Measurements from ENCODE around the gene PPP3CA. TPM values are rescaled to one million over a fixed set of nuclear protein-coding genes. Genes with fewer than 3 reads are reported as not detected.

Gene PPP3CA
- total and polyA plus RNA-seq, 2 experiments from 2014 or later: 42.3 to 42.8 TPM

DNA sequence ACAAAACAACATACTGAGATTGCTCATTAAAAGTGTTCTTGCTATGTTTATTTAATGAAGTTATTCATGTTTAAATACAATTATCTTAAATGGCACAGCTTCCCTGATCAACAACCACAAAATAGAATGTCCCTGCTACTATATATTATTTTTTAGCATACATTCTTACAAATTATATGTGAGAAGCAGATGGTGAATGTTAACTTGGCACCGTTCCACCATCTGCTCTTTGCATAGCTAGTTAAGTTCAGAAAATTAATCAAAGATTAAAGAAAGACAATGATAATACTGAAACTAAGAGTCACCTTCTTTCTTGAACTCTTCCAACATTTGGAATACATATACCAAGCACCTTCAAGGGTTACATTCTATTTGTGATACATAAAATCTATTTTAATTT lies 94.2 kb downstream of the PPP3CA start:
- TF ChIP-seq EZH2 (IDR thresholded peaks at IDR 0.05; ENCODE audit: insufficient read depth, poor library complexity, severe bottlenecking) (no peak), EZH2phosphoT487 (IDR thresholded peaks at IDR 0.05; ENCODE audit: insufficient read depth, low read depth) (no peak)
- in situ Hi-C loops (cut with MboI): no loop called here
- Histone ChIP-seq H3F3A (ENCODE audit: insufficient read depth) (no peaks in the 10 kb centered on the region), H2AFZ (no peak overlapping the region), H3K27ac (no peak overlapping the region), H3K4me1 (ENCODE audit: insufficient read depth) (no peaks in the 10 kb centered on the region; the same call in 1 of the 2 replicates), H3K27me3 (replicated peaks; ENCODE audit: insufficient read depth) (no peaks in the 10 kb centered on the region), H3K36me3 (ENCODE audit: low read depth) (no peaks in the 10 kb centered on the region), H3K9me2 (ENCODE audit: insufficient read depth) (no peaks in the 10 kb centered on the region), H3K4me2 (ENCODE audit: unreplicated experiment) (no peak overlapping the region), H3K79me2 (ENCODE audit: insufficient read depth) (peaks cover 96% of the 10 kb centered on the region), H3K4me3 (no peak overlapping the region), H4K20me1 (ENCODE audit: insufficient read depth) (no peaks in the 10 kb centered on the region; the same call in 1 of the 2 replicates), H3K9ac (no peak overlapping the region), H3K9me3 (ENCODE audit: low read depth) (no peaks in the 10 kb centered on the region)
- 5 to 10% methylated on average over 1 of the region's 1 CpG for WGBS, 2 experiments (ENCODE audit: low coverage in 1 of 2, low lambda C conversion rate in 2 of 2, missing lambda C conversion rate in 2 of 2)
- DNase-seq: no peak

DNA sequence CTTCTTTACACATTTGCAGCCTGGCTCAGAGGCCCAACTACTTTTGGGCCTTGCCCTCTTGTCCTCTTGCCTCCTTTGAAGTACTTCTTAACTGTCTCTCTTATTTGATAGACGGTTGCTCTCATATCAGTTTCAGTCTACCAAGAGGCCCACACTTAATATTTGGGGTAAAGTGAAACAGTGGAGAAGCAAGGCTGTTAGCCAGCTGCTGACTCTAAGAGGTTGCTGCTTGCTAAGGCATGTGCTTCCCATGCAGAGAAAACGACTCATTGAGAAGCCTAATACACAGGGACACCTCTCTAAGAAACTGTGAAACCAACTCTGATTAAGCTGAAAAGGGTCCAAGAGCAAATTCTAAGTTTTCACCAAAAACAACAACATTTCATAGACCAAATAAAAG lies 94.6 kb downstream of the PPP3CA start:
- Histone ChIP-seq H3F3A (ENCODE audit: insufficient read depth) (no peaks in the 10 kb centered on the region), H4K20me1 (ENCODE audit: insufficient read depth) (no peaks in the 10 kb centered on the region; the same call in 1 of the 2 replicates), H3K36me3 (ENCODE audit: low read depth) (no peaks in the 10 kb centered on the region), H3K79me2 (ENCODE audit: insufficient read depth) (peaks cover 96% of the 10 kb centered on the region), H3K27me3 (replicated peaks; ENCODE audit: insufficient read depth) (no peaks in the 10 kb centered on the region), H3K9ac (no peak overlapping the region), H3K4me1 (ENCODE audit: insufficient read depth) (no peaks in the 10 kb centered on the region; the same call in 1 of the 2 replicates), H3K4me2 (ENCODE audit: unreplicated experiment) (no peak overlapping the region), H3K9me2 (ENCODE audit: insufficient read depth) (no peaks in the 10 kb centered on the region), H2AFZ (no peak overlapping the region), H3K4me3 (no peak overlapping the region), H3K27ac (no peak overlapping the region), H3K9me3 (ENCODE audit: low read depth) (no peaks in the 10 kb centered on the region)
- WGBS, 2 experiments (ENCODE audit: low coverage in 1 of 2, low lambda C conversion rate in 2 of 2, missing lambda C conversion rate in 2 of 2): 6 to 9% methylated on average over 2 of the region's 2 CpGs
- TF ChIP-seq EZH2 (IDR thresholded peaks at IDR 0.05; ENCODE audit: insufficient read depth, poor library complexity, severe bottlenecking): no peak
- TF ChIP-seq EZH2phosphoT487 (IDR thresholded peaks at IDR 0.05; ENCODE audit: insufficient read depth, low read depth): no peak
- DNase-seq: peak; percentile 39
- in situ Hi-C loops (cut with MboI): no loop called here

DNA sequence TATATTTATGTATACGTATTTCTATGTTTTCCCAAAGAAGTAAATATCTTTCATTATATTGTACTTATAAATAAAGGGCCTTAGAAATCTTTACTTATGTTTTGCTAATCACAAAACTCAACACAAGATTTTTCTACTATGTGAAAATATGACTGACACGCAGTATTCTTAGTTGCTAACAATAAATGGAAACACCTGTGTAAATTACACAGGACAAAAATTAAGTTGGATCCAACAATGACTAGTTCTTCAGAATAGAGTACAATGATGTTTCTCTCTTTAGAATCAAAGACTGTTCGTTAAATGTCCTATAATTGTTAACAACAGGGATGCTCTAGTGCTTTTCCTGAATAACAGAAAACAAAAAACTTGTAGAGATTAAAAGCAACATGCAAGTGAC lies 96.1 kb downstream of the PPP3CA start:
- Histone ChIP-seq H3K36me3 (ENCODE audit: low read depth) (no peaks in the 10 kb centered on the region), H3K9me2 (ENCODE audit: insufficient read depth) (no peaks in the 10 kb centered on the region), H3K9me3 (ENCODE audit: low read depth) (no peaks in the 10 kb centered on the region), H3F3A (ENCODE audit: insufficient read depth) (no peaks in the 10 kb centered on the region), H3K9ac (no peak overlapping the region), H3K4me1 (ENCODE audit: insufficient read depth) (no peaks in the 10 kb centered on the region; the same call in 1 of the 2 replicates), H4K20me1 (ENCODE audit: insufficient read depth) (no peaks in the 10 kb centered on the region; the same call in 1 of the 2 replicates), H3K4me2 (ENCODE audit: unreplicated experiment) (no peak overlapping the region), H3K27me3 (replicated peaks; ENCODE audit: insufficient read depth) (no peaks in the 10 kb centered on the region), H3K27ac (no peak overlapping the region), H2AFZ (no peak overlapping the region), H3K79me2 (ENCODE audit: insufficient read depth) (peaks cover 96% of the 10 kb centered on the region), H3K4me3 (no peak overlapping the region)
- TF ChIP-seq EZH2phosphoT487 (IDR thresholded peaks at IDR 0.05; ENCODE audit: insufficient read depth, low read depth): no peak
- no peak for TF ChIP-seq EZH2 (IDR thresholded peaks at IDR 0.05; ENCODE audit: insufficient read depth, poor library complexity, severe bottlenecking)
- no peak for DNase-seq
- WGBS, 2 experiments (ENCODE audit: low coverage in 1 of 2, low lambda C conversion rate in 2 of 2, missing lambda C conversion rate in 2 of 2): 82 to 85% methylated on average over 3 of the region's 3 CpGs
- in situ Hi-C loops (cut with MboI): no loop called here

DNA sequence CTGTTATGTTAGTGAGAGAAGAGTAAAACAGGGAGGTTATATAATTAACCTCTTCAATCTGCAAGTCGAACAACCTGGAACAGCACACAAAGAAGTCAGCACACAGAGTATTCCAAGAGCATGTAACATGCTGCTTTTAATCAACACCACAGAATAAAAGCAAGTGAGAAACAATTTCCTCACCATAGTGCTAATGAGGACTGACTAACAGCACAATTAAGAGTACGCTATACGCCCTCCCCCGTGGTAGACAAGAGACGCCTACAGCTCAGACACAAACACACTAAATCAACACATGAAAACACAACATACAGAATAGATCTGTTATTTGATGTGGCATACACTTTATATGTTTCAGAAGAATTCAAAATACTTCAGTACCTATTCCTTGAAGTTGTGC lies 103.0 kb downstream of the PPP3CA start:
- no peak overlapping the region for H2AFZ ChIP-seq
- H3K4me3 ChIP-seq: no peak overlapping the region
- H3K27ac ChIP-seq: no peak overlapping the region
- H3K4me1 ChIP-seq (ENCODE audit: insufficient read depth): peaks cover 6% of the 10 kb centered on the region
- H3K9me2 ChIP-seq (ENCODE audit: insufficient read depth): no peaks in the 10 kb centered on the region
- no peak for DNase-seq
- no peaks in the 10 kb centered on the region for H3K36me3 ChIP-seq (ENCODE audit: low read depth)
- WGBS, 2 experiments (ENCODE audit: low coverage in 1 of 2, low lambda C conversion rate in 2 of 2, missing lambda C conversion rate in 2 of 2): 80 to 87% methylated on average over 5 of the region's 5 CpGs
- no peaks in the 10 kb centered on the region for H4K20me1 ChIP-seq (ENCODE audit: insufficient read depth)
- H3K79me2 ChIP-seq (ENCODE audit: insufficient read depth): peaks cover 99% of the 10 kb centered on the region
- TF ChIP-seq EZH2 (IDR thresholded peaks at IDR 0.05; ENCODE audit: insufficient read depth, poor library complexity, severe bottlenecking): no peak
- no peak for TF ChIP-seq EZH2phosphoT487 (IDR thresholded peaks at IDR 0.05; ENCODE audit: insufficient read depth, low read depth)
- H3K9me3 ChIP-seq (ENCODE audit: low read depth): no peaks in the 10 kb centered on the region
- no peaks in the 10 kb centered on the region for H3K27me3 ChIP-seq (replicated peaks; ENCODE audit: insufficient read depth)
- no peak overlapping the region for H3K9ac ChIP-seq
- no peak overlapping the region for H3K4me2 ChIP-seq (ENCODE audit: unreplicated experiment)
- in situ Hi-C loops (cut with MboI): no loop called here
- H3F3A ChIP-seq (ENCODE audit: insufficient read depth): peaks cover 3% of the 10 kb centered on the region

DNA sequence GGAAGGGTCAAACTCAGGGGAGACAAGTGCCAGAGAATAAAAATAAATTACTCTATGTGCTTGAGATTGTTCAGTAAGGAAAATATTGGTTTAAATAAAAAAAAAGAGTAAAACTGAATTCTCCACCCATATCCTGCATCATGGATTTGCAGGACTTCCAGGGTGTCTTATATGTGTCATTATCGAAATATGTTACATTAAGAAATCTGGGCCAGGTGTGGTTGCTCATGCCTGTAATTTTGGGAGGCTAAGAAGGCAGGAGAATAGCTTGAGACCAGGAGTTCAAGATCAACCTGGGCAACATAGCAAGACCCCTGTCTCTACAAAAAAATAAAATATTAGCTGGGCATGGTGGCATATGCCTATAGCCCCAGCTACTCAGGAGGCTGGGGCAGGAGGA lies 104.9 kb downstream of the PPP3CA start:
- no peak for DNase-seq
- H4K20me1 ChIP-seq (ENCODE audit: insufficient read depth): no peaks in the 10 kb centered on the region
- no peak overlapping the region for H3K9ac ChIP-seq

More for the DNA sequence above, 104.9 kb downstream of the PPP3CA start:
- TF ChIP-seq EZH2 (IDR thresholded peaks at IDR 0.05; ENCODE audit: insufficient read depth, poor library complexity, severe bottlenecking) (no peak), EZH2phosphoT487 (IDR thresholded peaks at IDR 0.05; ENCODE audit: insufficient read depth, low read depth) (no peak)
- in situ Hi-C loops (cut with MboI): no loop called here
- Histone ChIP-seq H3K9me3 (ENCODE audit: low read depth) (no peaks in the 10 kb centered on the region), H3K4me3 (no peak overlapping the region), H3K4me2 (ENCODE audit: unreplicated experiment) (no peak overlapping the region), H3K4me1 (ENCODE audit: insufficient read depth) (peaks cover 17% of the 10 kb centered on the region), H3K9me2 (ENCODE audit: insufficient read depth) (no peaks in the 10 kb centered on the region), H2AFZ (no peak overlapping the region), H3K27ac (no peak overlapping the region), H3K36me3 (ENCODE audit: low read depth) (no peaks in the 10 kb centered on the region), H3K27me3 (replicated peaks; ENCODE audit: insufficient read depth) (no peaks in the 10 kb centered on the region), H3K79me2 (ENCODE audit: insufficient read depth) (peaks cover 100% of the 10 kb centered on the region), H3F3A (ENCODE audit: insufficient read depth) (peaks cover 12% of the 10 kb centered on the region)
- 97 to 100% methylated on average over 1 of the region's 1 CpG for WGBS, 2 experiments (ENCODE audit: low coverage in 1 of 2, low lambda C conversion rate in 2 of 2, missing lambda C conversion rate in 2 of 2)
